Colonic mucosa (tissue), 4 donors: Measurements from ENCODE around the gene NIPAL3. TPM values are rescaled to one million over a fixed set of nuclear protein-coding genes. Genes with fewer than 3 reads are reported as not detected.
"Not testable (repeated sequence)": the region's sequence is repeated elsewhere in the genome, so short reads cannot be mapped to it uniquely, and the experiment has no call there.

ENCODE experiments used
- DNase-seq: peaks from one replicate; pipeline ENCODE4 v3.0.0-alpha.2; 2020
- H3K27ac ChIP-seq: fragments of 200-600 bp; one replicate; pipeline ENCODE4 v1.8.0; 2021
- H3K27me3 ChIP-seq: fragments of 200-600 bp; one replicate; pipeline ENCODE4 v1.8.0; 2021
- H3K36me3 ChIP-seq: fragments of 200-600 bp; one replicate; pipeline ENCODE4 v1.8.0; 2021
- H3K4me1 ChIP-seq: fragments of 200-600 bp; one replicate; pipeline ENCODE4 v1.8.0; 2021; ENCODE audit warnings: mild to moderate bottlenecking
- H3K4me3 ChIP-seq: fragments of 200-600 bp; one replicate; pipeline ENCODE4 v1.8.0; 2021
- H3K9ac ChIP-seq, 2 donors: one replicate each; pipeline ENCODE4 v1.7.0; 2013; ENCODE audit warnings: control low read depth in 2 of 2, low read depth in 2 of 2, low read length in 2 of 2
- H3K9me3 ChIP-seq: fragments of 200-600 bp; one replicate; pipeline ENCODE4 v1.8.0; 2021
- CTCF ChIP-seq: fragments of 200-600 bp; IDR thresholded peaks from one replicate; pipeline ENCODE4 v1.8.0; 2022; ENCODE audit warnings: antibody characterized with exemption, mild to moderate bottlenecking
- intact Hi-C: fragments of 100-400 bp; cut with DNase I; formaldehyde crosslinking; loops from one replicate; pipeline ENCODE4 v1.14.1; 2022
- total RNA-seq, 2 donors: library from RNA; stranded (reverse); fragmentation: NEBNext Ultra II Directional in 1 of 2; extraction: Animal tissue kit (Norgen Biotek cat#: 25700) in 1 of 2; gene quantifications; one replicate each; pipeline ENCODE4 v1.2.1, GENCODE V29; 2021
- donor health status: healthy.
- donor health status: DM: no; HTN: no; CAD: no.
- donor health status: DM: no; HTN: no; CAD: no.

NIPAL3 gene
- total RNA-seq, 2 donors from 2014 or later, result 41.3 to 45.2 TPM

GRCh38 chr1:24516506-24516905, 100.9 kb downstream of the NIPAL3 start:
- no peaks in the 10 kb centered on the region for H3K9me3 ChIP-seq
- no peaks in the 10 kb centered on the region for H3K27me3 ChIP-seq
- H3K36me3 ChIP-seq, result no peaks in the 10 kb centered on the region
- H3K4me1 ChIP-seq, result no peaks in the 10 kb centered on the region
- H3K9ac ChIP-seq, result no peak overlapping the region
- TF ChIP-seq CTCF, result no peak
- H3K4me3 ChIP-seq, result no peak overlapping the region
- H3K27ac ChIP-seq, result no peak overlapping the region
- intact Hi-C loops, result no loop called here
- DNase-seq, result no peak

- Histone ChIP-seq H3K9ac (no peak overlapping the region), H3K27me3 (no peaks in the 10 kb centered on the region), H3K4me3 (no peak overlapping the region), H3K9me3 (no peaks in the 10 kb centered on the region), H3K4me1 (no peaks in the 10 kb centered on the region), H3K27ac (no peak overlapping the region), H3K36me3 (no peaks in the 10 kb centered on the region)
- no peak for DNase-seq
- intact Hi-C loops, result no loop called here
- TF ChIP-seq CTCF, result no peak
These were observed 102.3 kb downstream of the NIPAL3 start for GRCh38 chr1:24517898-24518297.

- H3K27ac ChIP-seq, H3K4me1 ChIP-seq, H3K9me3 ChIP-seq, H3K9ac ChIP-seq, H3K4me3 ChIP-seq, H3K36me3 ChIP-seq, H3K27me3 ChIP-seq, intact Hi-C loops, DNase-seq: not testable (repeated sequence)
These were observed 104.7 kb downstream of the NIPAL3 start for GRCh38 chr1:24520282-24520681.

Other genes with a start within 250 kb of the NIPAL3 start
- gene IFNLR1, start 228.5 kb upstream of the NIPAL3 start, total RNA-seq, result 10 to 100 TPM in 1 of 2 donors, 1 to 10 TPM in 1; 7.9 to 16.8 TPM
- 1 to 10 TPM in 1 of 2 donors, under 1 TPM in 1; 0.64 to 1.5 TPM for gene GRHL3, start 96.4 kb upstream of the NIPAL3 start, total RNA-seq
- gene STPG1, start 2.0 kb upstream of the NIPAL3 start, total RNA-seq, result 10 to 100 TPM; 13.6 to 18.4 TPM
- 10 to 100 TPM; 12.6 to 15.1 TPM for gene RCAN3, start 87.0 kb downstream of the NIPAL3 start, total RNA-seq
- gene NCMAP, start 140.3 kb downstream of the NIPAL3 start, total RNA-seq, result 1 to 10 TPM in 1 of 2 donors, under 1 TPM in 1; 0.72 to 2.7 TPM
- 100 to 1,000 TPM; 110 to 147 TPM for gene SRRM1, start 227.5 kb downstream of the NIPAL3 start, total RNA-seq